Breast epithelium (tissue), 3 donors: Measurements from ENCODE around the gene VEZF1.

ENCODE experiments used
- CTCF ChIP-seq, 3 donors: fragments of 450-650 bp; IDR thresholded peaks; one replicate each; pipeline ENCODE4 v1.5.1; 2016 to 2017; ENCODE audit warnings: antibody characterized with exemption in 3 of 3, mild to moderate bottlenecking in 3 of 3, moderate library complexity in 3 of 3
- POLR2A ChIP-seq: fragments of 450-650 bp; IDR thresholded peaks from one replicate; pipeline ENCODE4 v1.6.1; 2016; ENCODE audit warnings: antibody characterized with exemption, mild to moderate bottlenecking, moderate library complexity

GRCh38 chr17:57962279-57963148, 25.5 kb downstream of the VEZF1 start:
- TF ChIP-seq POLR2A = no peak
- TF ChIP-seq CTCF (IDR thresholded peaks at IDR 0.05) = no peak
